A673 (cell line): ENCODE data around the gene SLC40A1. TPM values are rescaled to one million over a fixed set of nuclear protein-coding genes. Genes with fewer than 3 reads are reported as not detected.

Experiments used
- BruUV-seq: library from RNA; stranded (reverse); fragments of 400-500 nt; replicated peaks from 2 replicates; lab custom pipeline; 2021; lab: Mats Ljungman, UMichigan
- CTCF ChIA-PET: fragments of 300-600 bp; sonication (Branson Sonifier 250); formaldehyde crosslinking; loops from one replicate; lab custom pipeline; 2022; ENCODE audit warnings: antibody characterized with exemption; lab: Charles Lee
- POLR2A ChIA-PET: fragments of 300-600 bp; sonication (Branson Sonifier 250); formaldehyde crosslinking; loops from one replicate; lab custom pipeline; 2022; ENCODE audit warnings: antibody characterized with exemption; ENCODE audit not compliant: low non-redundant PET; lab: Charles Lee
- DNase-seq: peaks from one replicate; pipeline ENCODE4 v3.0.0-alpha.2; 2015; ENCODE audit warnings: low spot score
- H3K27ac ChIP-seq: fragments of 200-600 bp; sonication (generic); 2 replicates; pipeline ENCODE4 v1.5.1; 2016; ENCODE audit warnings: mixed run types, low read depth, mild to moderate bottlenecking, mixed read lengths, antibody characterized with exemption, low read length; ENCODE audit not compliant: poor library complexity, severe bottlenecking
- H3K27me3 ChIP-seq: fragments of 200-600 bp; sonication (generic); replicated peaks from 2 replicates; pipeline ENCODE4 v1.6.1; 2017; ENCODE audit warnings: mixed run types, low read depth, mild to moderate bottlenecking, mixed read lengths, antibody characterized with exemption, low read length; ENCODE audit not compliant: insufficient read depth, poor library complexity
- H3K36me3 ChIP-seq: fragments of 200-600 bp; sonication (generic); 2 replicates; pipeline ENCODE4 v1.6.1; 2016; ENCODE audit warnings: mixed run types, mild to moderate bottlenecking, mixed read lengths, antibody characterized with exemption, low read length; ENCODE audit not compliant: insufficient read depth, poor library complexity, severe bottlenecking
- H3K4me1 ChIP-seq: fragments of 200-600 bp; sonication (generic); 2 replicates; pipeline ENCODE4 v1.6.1; 2017; ENCODE audit warnings: mixed run types, mild to moderate bottlenecking, mixed read lengths, antibody characterized with exemption, low read length; ENCODE audit not compliant: insufficient read depth, poor library complexity, severe bottlenecking
- H3K4me3 ChIP-seq: fragments of 200-600 bp; sonication (generic); 2 replicates; pipeline ENCODE4 v1.5.1; 2016; ENCODE audit warnings: low read depth, mixed run types, mild to moderate bottlenecking, mixed read lengths, low read length; ENCODE audit not compliant: poor library complexity, severe bottlenecking
- H3K9me3 ChIP-seq: fragments of 200-600 bp; sonication (generic); 2 replicates; pipeline ENCODE4 v1.6.1; 2016; ENCODE audit warnings: mixed run types, low read depth, mild to moderate bottlenecking, mixed read lengths, antibody characterized with exemption, low read length; ENCODE audit not compliant: poor library complexity, severe bottlenecking
- EZH2 ChIP-seq: fragments of 200-600 bp; sonication (generic); IDR thresholded peaks from 2 replicates; pipeline ENCODE4 v1.6.1; 2017; ENCODE audit warnings: borderline replicate concordance, low read depth, mild to moderate bottlenecking, mixed read lengths, antibody characterized with exemption, low read length; ENCODE audit not compliant: poor library complexity, severe bottlenecking
- intact Hi-C: fragments of 100-400 bp; cut with micrococcal nuclease; formaldehyde crosslinking; loops from one replicate; pipeline ENCODE4 v1.10.0; 2022; ENCODE audit not compliant: unreplicated experiment
- total RNA-seq: library from RNA; stranded (reverse); gene quantifications from 2 replicates; pipeline ENCODE4 v1.2.3, GENCODE V29; 2021
- TF ChIP-seq, protein P1 (sequence below): fragments of 300-800, 200-600 bp; sonication (generic); conservative IDR thresholded peaks from 2 replicates; pipeline ENCODE4 v1.5.1; 2017; ENCODE audit warnings: low read depth, mild to moderate bottlenecking, antibody characterized with exemption, low read length, moderate library complexity, mixed read lengths

Gene SLC40A1
- total RNA-seq, 1 experiment from 2014 or later, result 1.9 TPM

DNA sequence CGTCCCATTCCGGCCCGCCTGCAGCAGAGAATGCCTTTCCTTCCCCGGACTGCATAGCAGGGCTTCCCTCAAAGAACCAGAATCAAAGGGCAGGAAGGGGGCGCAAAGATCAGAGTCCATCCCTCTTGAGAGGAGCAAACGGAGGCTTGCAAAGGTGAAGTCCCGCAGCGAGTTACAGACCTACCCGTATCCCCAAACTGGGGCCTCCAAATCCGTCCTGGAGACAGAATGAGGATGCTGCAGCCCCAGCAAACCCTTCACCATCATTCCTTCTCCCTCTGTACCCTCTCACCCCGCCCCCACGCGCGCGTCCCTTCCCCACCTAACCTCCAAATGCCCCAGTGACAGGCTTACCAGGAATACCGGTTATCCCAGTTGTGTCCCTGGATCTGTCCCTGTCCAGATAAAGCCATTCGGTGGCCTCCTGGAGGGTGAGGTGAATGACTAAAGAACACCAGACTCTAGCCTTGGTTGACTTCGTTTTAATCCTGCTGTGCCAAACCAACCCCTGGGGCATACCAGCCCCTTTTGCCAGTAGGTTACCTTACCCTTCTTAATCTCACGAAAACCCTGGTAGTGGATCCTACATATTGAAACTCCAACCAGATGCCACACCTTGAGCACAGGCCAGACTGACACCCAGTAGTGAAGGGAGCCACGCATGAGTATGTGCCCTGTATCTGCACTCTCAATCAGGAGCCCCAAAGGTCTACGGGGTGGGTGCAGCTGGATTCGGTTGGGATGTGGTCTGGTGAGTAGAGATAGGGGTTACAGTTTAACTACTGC lies 961 bp upstream of the SLC40A1 start:
- no peaks in the 10 kb centered on the region for H3K9me3 ChIP-seq
- ChIA-PET POLR2A (no interaction called here), CTCF (no interaction called here)
- no TSS peak for BruUV-seq
- intact Hi-C loops, result no loop called here
- H3K27me3 ChIP-seq, result peaks cover 13% of the 10 kb centered on the region
- H3K4me3 ChIP-seq, result peak overlapping the region; percentile 55
- H3K36me3 ChIP-seq, result no peaks in the 10 kb centered on the region
- no peak overlapping the region for H3K27ac ChIP-seq
- peaks cover 5% of the 10 kb centered on the region for H3K4me1 ChIP-seq
- no peak for TF ChIP-seq EZH2
- TF ChIP-seq, protein P1, sequence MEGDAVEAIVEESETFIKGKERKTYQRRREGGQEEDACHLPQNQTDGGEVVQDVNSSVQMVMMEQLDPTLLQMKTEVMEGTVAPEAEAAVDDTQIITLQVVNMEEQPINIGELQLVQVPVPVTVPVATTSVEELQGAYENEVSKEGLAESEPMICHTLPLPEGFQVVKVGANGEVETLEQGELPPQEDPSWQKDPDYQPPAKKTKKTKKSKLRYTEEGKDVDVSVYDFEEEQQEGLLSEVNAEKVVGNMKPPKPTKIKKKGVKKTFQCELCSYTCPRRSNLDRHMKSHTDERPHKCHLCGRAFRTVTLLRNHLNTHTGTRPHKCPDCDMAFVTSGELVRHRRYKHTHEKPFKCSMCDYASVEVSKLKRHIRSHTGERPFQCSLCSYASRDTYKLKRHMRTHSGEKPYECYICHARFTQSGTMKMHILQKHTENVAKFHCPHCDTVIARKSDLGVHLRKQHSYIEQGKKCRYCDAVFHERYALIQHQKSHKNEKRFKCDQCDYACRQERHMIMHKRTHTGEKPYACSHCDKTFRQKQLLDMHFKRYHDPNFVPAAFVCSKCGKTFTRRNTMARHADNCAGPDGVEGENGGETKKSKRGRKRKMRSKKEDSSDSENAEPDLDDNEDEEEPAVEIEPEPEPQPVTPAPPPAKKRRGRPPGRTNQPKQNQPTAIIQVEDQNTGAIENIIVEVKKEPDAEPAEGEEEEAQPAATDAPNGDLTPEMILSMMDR, result no peak
- DNase-seq, result no peak

DNA sequence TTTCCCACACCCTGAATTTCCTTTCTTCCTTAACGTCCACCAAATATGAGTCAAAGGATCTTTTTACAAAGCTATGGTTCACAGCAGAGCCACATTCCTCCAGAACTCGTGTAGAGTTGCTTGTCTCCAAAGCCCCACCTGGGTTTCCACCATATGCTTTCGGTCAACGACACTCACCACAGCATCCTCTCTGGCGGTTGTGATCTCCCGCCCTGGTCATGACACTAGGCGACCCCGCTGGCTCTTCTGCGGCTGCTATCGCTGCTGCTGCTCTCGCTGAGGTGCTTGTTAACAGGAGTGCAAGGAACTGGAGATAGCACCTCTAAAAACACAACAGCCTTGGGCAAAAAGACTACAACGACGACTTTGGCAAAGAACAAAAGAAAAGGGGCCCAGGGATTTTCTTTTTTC lies 340 bp downstream of the SLC40A1 start:
- no TSS peak for BruUV-seq
- peak overlapping the region; percentile 55 for H3K4me3 ChIP-seq
- peaks cover 13% of the 10 kb centered on the region for H3K27me3 ChIP-seq
- no peak for DNase-seq
- no peak overlapping the region for H3K27ac ChIP-seq
- peaks cover 5% of the 10 kb centered on the region for H3K4me1 ChIP-seq
- H3K9me3 ChIP-seq, result no peaks in the 10 kb centered on the region
- intact Hi-C loops, result no loop called here
- ChIA-PET CTCF (no interaction called here), POLR2A (no interaction called here)
- no peaks in the 10 kb centered on the region for H3K36me3 ChIP-seq
- no peak for TF ChIP-seq EZH2
- TF ChIP-seq, protein P1, result no peak

DNA sequence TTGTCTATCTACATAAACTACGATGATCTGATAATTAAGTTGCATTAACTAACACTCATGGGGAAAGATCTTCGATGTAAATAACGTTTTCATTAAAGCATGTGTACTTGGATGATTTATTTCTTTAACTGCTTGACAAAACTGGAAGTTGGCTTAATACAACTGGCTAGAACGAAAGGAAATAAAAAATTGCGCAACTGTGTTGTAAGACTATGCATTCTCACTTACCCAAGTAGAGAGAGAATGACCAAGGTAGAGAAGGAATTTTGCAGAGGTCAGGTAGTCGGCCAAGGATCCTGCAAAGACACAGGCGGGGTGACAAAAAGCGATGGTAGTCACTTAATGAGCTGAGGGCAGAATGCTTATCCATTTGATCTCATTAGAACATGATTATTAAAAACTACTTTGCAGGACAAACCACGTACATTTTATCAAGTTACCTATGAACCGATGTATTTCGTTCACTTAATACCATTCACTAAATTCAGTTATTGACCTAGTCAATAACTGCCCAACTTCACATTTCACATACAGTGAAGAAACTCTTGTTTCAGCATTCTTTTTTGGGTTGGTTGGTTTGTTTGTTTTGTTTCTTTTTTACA lies 900 bp downstream of the SLC40A1 start:
- TF ChIP-seq, protein P1, result no peak
- TF ChIP-seq EZH2, result no peak
- H3K36me3 ChIP-seq, result no peaks in the 10 kb centered on the region
- peak overlapping the region; percentile 55 for H3K4me3 ChIP-seq
- no TSS peak for BruUV-seq
- H3K4me1 ChIP-seq, result peaks cover 5% of the 10 kb centered on the region
- POLR2A ChIA-PET, result no interaction called here
- no peak overlapping the region for H3K27ac ChIP-seq
- peaks cover 13% of the 10 kb centered on the region for H3K27me3 ChIP-seq
- CTCF ChIA-PET, result no interaction called here
- H3K9me3 ChIP-seq, result no peaks in the 10 kb centered on the region
- intact Hi-C loops, result no loop called here
- DNase-seq, result no peak
